ENCODE data around the gene GDPD3. TPM values are rescaled to one million over a fixed set of nuclear protein-coding genes. Genes with fewer than 3 reads are reported as not detected.

The GDPD3 gene
- polyA plus RNA-seq, 3 donors = 1.2 to 5.6 (median 3.4) TPM

DNA sequence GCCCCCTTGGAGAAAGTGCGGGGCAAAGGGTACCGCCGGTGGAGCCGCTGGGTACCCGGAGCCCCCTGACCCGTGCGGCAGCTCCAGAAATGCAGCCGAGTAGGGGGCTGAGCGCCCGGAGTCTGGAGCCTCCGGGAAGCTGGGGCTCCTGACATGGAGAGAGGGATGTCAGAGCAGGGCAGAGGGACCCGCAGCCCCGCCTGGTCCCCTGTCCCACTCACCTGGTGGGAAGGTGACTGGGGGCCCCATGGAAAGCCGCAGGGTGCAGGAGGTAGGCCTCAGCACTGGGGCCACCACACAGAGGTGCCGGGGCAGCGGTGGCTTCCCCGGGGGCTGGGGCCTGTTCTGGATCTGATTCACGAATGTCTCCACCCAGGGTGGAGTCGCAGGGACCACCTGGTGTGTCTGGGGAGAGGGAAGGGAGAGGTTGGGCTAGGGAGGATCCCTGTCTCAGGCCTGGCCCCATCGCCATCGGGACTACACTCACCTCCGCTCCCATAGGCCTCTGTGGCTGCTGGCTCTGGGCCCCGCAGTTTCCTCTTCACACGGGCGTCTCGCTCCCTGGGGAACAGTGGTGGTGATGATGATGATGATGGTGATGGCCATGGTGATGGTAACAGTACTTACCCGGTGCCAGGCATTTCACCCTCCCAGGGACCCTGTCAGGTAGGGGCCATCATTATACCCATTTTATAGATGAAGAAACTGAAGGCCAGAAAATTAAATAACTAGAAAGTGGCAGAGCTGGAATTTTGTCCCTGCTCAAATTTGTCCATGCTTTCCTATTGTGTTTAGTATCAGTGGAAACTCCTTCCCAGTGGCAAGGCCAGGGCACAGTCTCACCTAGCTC, 26.8 kb downstream of the GDPD3 start:
- WGBS, 3 donors = 80 to 85% (median 81%) methylated on average over 25 to 27 of the region's 27 CpGs

DNA sequence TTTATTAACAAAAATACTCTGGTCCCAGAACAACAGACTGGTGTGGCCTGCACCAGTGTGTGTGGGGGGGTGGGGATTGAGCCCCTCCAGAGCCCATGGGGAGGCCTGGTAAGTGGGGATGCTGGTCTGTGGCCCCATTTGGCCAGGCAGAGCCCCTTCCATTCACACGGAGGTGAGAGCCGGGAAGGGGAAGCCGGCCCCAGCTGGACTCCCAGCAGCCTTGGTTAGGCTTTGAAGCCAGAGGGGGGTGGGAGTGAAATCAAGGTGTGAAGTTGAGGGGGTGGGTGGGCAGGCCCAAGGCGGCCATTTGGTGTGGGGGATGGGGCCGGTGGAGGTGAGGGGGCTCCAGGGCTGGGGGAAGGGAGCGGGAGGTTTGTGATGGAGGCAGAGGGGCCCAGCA, 27.5 kb downstream of the GDPD3 start:
- 80 to 81% (median 81%) methylated on average over 6 of the region's 6 CpGs for WGBS, 3 donors
- H3K27ac ChIP-seq (ENCODE audit: low read depth, low read length) = no peak overlapping the region

More for the DNA sequence above, 26.8 kb downstream of the GDPD3 start:
- H3K27ac ChIP-seq (ENCODE audit: low read depth, low read length) = no peak overlapping the region

DNA sequence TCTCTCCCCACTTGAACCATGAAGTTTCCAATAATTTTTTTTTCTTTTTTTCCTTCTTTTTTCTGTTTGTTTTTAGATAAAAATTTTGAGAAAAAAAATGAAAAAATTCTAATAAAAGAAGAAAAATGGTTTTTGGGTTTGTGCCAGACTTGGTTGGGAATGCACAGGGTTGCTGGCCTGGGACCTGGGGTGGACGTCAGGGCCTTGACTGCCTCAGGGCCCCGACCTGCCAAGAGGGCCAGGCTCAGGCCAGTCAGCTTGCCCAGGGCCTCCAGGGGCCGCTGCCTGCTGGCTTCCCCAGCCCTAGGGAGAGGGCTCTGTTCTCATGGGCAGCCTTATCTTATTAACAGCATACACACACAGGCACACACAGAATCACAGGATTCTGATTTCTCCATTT, 28.1 kb downstream of the GDPD3 start:
- no peak overlapping the region for H3K27ac ChIP-seq (ENCODE audit: low read depth, low read length)
- WGBS, 3 donors = 56 to 64% (median 58%) methylated on average over 3 of the region's 3 CpGs

DNA sequence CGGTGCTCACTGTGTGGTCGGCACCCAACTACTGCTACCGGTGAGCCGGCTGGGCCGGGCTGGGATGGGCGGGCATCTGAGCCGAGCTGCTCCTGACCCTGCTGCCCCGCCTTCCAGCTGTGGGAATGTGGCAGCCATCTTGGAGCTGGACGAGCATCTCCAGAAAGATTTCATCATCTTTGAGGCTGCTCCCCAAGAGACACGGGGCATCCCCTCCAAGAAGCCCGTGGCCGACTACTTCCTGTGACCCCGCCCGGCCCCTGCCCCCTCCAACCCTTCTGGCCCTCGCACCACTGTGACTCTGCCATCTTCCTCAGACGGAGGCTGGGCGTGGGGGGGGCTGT, 28.5 kb downstream of the GDPD3 start:
- 49 to 76% (median 54%) methylated on average over 15 to 17 of the region's 17 CpGs for WGBS, 3 donors
- H3K27ac ChIP-seq (ENCODE audit: low read depth, low read length) = no peak overlapping the region

DNA sequence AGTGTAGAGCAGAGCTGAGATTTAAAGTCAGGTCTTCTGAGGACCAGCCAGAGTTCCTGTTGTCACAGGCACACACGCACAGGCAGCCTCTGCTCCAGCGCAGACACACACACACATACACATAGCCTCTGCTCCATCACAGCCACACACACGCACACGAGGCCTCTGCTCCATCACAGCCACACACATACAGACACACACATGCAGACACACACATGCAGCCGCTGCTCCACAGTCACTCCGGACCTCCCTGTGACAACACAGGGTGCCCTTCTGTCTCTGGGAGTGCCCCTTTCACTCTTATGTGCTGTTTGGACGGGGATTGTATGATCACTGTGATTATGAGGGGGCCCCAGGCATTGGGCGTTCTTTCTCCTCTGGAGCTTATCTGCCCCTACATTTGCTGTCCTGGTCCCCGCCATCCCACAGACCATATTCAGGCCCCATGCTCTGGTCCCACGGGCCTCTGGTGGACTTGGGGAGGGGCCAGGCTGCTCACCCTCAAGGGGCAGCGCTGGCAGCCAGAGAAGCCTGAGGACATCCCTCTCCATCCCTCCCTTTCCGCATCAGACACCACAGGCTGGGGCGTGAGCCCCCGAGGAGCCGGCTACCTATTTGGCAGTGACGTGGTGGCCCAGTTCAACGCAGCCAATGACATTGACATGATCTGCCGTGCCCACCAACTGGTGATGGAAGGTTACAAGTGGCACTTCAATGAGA, 29.1 kb downstream of the GDPD3 start:
- H3K27ac ChIP-seq (ENCODE audit: low read depth, low read length) = no peak overlapping the region
- WGBS, 3 donors = 76 to 87% (median 86%) methylated on average over 18 of the region's 18 CpGs

DNA sequence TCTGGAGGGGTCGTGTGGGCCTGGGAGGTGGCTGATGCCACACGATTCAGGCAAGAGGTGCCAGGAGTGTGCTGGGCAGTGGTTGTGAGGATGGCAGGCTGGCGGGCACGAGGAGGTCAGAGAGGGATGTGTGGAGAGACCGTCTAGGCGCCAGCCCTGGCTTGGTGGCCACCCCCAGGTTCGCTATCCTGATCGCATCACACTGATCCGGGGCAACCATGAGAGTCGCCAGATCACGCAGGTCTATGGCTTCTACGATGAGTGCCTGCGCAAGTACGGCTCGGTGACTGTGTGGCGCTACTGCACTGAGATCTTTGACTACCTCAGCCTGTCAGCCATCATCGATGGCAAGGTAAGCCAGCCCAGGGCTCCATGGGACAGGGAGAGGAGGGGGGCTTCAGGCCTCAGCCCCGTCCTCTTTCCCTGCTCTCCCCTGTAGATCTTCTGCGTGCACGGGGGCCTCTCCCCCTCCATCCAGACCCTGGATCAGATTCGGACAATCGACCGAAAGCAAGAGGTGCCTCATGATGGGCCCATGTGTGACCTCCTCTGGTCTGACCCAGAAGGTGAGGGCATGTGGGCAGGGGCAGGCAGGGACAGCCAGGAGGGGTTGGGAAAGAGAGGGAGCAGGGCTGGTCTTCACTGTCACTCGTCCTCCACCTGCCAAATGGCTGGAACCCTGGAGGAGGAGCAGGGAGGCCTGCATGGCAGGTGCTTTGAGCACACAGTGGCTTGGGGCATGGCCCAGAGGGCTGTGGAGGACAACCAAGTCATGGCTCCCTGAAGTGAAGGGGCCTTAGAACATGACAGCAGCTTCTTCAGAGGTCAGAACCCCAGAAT, 29.9 kb downstream of the GDPD3 start:
- no peak overlapping the region for H3K27ac ChIP-seq (ENCODE audit: low read depth, low read length)
- WGBS, 3 donors = 91 to 93% (median 92%) methylated on average over 22 to 24 of the region's 24 CpGs

DNA sequence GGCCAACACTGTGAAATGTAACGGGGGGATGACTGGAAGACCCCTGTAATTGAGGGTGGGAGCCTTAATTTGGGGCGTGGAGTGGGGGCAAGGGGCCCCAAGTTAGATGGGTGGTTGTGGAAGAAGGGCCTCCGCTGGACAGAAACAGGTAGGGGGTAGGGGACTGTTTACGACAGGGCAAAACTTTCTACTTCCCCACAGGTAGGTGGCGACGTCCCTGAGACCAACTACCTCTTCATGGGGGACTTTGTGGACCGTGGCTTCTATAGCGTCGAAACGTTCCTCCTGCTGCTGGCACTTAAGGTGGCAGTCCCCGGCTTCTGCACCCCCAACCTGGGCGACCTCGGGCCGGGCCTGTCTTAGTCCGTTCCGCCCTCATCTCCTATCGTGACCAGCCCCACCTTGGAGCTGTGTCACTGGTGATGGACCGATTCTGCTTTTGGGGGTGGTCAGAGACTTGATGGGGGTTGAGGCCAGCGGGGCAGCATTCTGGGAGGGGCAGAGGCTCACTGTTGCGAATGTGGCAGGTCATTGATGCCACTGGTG, 30.7 kb downstream of the GDPD3 start:
- H3K27ac ChIP-seq (ENCODE audit: low read depth, low read length) = no peak overlapping the region
- 85 to 90% (median 86%) methylated on average over 18 to 20 of the region's 20 CpGs for WGBS, 3 donors

DNA sequence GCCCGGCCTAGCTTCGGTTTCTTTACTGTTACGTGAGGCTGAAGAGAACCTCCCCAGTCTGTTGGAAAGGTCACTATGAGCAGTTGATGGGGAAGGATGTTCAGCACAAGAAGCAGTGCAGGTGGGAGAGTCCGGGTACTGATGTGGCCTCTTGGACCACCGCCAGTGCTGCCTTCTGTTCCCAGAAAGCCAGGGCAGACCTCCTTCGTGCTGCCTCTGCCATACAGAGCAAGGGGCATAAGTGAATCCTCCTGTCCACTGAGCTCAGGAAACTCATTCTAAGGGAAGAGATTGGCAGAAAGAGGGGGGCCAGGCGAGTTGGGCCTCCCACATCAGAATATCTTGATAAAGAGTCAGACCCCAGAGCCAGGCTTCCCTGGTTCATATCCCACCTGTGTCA, 33.9 kb downstream of the GDPD3 start:
- no peak overlapping the region for H3K27ac ChIP-seq (ENCODE audit: low read depth, low read length)
- 82 to 88% (median 87%) methylated on average over 7 of the region's 7 CpGs for WGBS, 3 donors

DNA sequence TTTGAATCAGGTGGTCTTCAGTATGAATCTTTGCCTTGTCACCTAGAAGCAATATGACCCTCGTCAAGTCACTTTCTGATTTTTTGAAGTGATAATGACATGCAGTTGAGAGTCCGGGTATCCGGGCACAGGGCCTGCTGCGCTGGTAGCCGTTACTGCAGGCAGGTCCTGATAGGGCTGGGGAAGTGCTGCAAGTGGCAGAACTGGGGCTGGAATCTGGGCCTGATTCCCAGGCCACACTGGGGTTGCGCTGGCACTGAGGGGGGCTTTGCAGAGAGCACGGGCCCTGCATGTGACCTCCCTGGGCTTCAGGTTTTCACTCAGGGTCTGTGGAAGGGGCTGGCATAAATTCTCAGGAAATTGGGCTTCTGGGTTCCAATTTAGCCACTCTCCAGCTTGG, 34.6 kb downstream of the GDPD3 start:
- 79 to 93% (median 92%) methylated on average over 7 of the region's 7 CpGs for WGBS, 3 donors
- H3K27ac ChIP-seq (ENCODE audit: low read depth, low read length) = no peak overlapping the region

DNA sequence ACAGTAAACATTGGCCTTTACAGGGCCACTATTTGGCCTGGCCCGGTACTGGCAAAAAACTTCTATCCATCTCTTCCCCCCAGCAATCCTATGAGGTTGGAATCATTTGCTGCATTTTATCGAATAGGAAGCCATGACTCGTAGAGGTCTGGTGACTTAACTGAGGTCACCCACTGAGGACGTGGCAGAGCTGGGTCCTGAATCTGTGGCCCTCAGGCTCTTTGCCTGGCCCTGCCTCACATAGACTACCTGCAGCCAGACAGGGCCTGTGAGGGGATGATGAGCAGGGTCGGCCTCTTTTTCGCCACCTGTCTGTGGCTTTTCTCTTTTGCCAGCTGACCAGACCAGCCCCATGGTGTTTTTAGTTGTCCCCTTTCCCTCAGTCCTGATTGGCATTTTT, 35.7 kb downstream of the GDPD3 start:
- WGBS, 3 donors = 74 to 75% (median 75%) methylated on average over 6 of the region's 6 CpGs
- no peak overlapping the region for H3K27ac ChIP-seq (ENCODE audit: low read depth, low read length)

DNA sequence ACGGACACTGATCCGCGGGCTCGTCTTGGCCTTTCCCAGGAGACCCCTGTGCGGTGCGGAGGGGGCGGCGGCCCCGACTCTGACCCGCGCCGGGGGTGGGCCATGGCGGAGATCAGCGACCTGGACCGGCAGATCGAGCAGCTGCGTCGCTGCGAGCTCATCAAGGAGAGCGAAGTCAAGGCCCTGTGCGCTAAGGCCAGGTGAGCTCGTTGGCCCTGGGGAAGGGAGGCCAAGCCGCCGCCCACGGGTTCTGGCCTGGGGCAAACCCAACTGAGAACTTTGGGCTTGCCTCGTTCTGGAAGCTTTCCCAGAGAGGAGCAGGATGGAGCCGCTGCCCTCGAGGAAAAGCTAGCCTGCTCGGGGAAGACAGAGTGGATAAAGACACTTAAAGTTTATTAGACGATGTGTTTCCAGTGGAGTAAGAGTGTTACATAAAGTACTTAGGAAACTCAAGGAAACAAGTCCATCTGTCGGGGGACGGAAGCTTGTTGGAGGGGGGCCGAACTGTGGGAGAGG, 37.0 kb downstream of the GDPD3 start:
- 1 to 2% (median 1%) methylated on average over 25 to 33 of the region's 33 CpGs for WGBS, 3 donors
- H3K27ac ChIP-seq (ENCODE audit: low read depth, low read length) = no peak overlapping the region

DNA sequence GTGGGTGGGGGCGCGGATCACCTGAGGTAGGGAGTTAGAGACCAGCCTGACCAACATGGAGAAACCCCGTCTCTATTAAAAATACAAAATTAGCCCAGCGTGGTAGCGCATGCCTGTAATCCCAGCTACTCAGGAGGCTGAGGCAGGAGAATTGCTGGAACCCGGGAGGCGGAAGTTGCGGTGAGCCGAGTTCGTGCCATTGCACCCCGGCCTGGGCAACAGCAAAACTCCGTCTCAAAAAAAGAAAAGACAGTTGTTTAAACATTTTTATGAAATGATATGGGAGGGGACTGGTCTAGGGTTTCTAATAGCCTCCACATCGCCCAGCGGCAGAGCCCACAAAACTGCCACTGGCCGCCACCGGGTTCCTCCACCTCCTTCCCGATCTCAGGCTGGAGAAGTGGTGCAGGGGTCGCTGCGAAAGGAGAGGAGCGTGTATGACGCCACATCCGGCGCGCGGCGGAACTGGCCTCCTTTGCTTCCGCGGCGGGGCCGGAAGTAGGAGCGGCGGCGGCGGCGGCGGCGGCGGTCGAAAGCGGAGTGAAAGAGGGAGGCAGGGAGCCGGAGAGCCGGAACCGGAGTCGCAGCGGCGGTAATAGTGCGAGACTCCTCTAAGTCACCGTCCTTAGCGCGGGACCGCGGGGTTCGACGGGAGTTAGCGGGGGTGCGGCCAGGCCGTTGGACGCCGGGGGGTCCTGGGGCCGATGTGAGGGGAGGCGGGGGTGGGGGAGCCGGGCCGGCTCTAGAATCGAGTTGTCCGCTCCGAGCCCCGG, 37.6 kb downstream of the GDPD3 start, which contains the start of gene PPP4C:
Gene PPP4C (plus strand): TSS at position 492 of the 773 bp plus-strand sequence. CDS start 384 bp downstream, outside the sequence.
- H3K27ac ChIP-seq (ENCODE audit: low read depth, low read length) = peak within 1 kb of the TSS; percentile 35
- 1 to 2% (median 1%) methylated on average over 58 to 67 of the region's 67 CpGs for WGBS, 3 donors

DNA sequence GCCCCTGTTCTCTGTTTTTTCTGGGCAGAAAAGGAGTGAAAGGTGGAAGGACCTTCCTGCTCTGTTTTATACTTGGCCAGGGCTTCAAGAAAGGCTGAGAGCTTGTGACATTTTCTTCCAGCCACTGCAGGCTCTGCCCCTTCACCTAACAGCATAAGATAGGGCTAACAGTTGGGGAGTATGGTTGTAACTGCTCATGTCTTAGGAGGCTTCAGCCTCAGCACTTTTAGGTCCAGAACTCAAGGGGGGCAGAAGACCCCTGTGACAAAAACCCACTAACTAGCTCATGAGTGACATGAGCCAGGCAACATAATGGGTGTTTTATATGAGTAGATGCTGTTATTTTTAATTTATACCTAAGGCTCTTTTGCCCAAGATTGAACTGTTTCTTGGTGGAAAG, 42.8 kb downstream of the GDPD3 start:
- H3K27ac ChIP-seq (ENCODE audit: low read depth, low read length) = no peak overlapping the region

DNA sequence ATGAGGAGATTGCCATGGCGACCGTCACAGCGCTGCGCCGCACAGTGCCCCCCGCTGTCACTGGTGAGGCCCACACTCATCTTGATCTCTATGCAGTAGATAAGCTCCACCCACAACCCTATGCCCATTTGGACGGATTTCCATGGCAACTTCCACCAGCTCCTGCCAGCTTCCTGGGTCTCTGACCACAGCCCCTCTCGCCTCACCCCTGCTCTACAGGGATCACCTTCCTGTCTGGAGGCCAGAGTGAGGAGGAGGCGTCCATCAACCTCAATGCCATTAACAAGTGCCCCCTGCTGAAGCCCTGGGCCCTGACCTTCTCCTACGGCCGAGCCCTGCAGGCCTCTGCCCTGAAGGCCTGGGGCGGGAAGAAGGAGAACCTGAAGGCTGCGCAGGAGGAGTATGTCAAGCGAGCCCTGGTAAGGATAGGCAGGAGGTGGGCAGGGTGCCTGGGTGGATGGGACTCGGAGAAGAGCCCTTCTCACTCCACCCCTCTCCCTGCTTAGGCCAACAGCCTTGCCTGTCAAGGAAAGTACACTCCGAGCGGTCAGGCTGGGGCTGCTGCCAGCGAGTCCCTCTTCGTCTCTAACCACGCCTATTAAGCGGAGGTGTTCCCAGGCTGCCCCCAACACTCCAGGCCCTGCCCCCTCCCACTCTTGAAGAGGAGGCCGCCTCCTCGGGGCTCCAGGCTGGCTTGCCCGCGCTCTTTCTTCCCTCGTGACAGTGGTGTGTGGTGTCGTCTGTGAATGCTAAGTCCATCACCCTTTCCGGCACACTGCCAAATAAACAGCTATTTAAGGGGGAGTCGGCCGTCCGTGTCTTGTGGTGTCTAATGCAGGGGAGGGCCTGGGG, 43.5 kb downstream of the GDPD3 start:
- H3K27ac ChIP-seq (ENCODE audit: low read depth, low read length) = no peak overlapping the region
- 70 to 72% (median 71%) methylated on average over 29 to 31 of the region's 31 CpGs for WGBS, 3 donors

DNA sequence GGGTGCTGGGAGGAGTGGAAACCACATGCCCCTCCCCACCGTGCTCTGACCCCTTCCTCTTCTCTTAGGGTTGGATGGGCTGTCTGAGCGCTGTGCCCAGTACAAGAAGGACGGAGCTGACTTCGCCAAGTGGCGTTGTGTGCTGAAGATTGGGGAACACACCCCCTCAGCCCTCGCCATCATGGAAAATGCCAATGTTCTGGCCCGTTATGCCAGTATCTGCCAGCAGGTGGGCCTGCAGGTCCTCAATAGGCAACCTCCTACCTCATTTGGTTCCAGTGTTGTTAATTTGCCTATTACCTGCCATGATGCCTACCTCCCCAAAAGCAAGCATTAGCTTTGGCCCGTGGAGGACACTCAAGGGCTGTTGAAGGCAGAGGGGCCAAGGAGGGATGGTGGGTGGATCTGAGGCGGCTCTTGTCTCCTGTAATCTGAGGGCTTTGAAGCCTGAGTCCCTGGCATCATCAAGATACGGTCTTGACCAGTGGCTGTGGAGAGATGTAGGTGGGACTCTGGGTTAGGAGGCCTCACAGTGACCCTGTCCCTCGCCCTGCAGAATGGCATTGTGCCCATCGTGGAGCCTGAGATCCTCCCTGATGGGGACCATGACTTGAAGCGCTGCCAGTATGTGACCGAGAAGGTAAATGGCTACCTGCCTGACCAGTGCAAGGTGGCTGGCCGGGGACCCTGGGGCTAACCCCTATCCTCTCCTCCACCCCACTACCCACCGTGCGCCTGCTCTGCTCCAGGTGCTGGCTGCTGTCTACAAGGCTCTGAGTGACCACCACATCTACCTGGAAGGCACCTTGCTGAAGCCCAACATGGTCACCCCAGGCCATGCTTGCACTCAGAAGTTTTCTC, 44.4 kb downstream of the GDPD3 start:
- 80 to 84% (median 81%) methylated on average over 17 of the region's 17 CpGs for WGBS, 3 donors
- no peak overlapping the region for H3K27ac ChIP-seq (ENCODE audit: low read depth, low read length)

DNA sequence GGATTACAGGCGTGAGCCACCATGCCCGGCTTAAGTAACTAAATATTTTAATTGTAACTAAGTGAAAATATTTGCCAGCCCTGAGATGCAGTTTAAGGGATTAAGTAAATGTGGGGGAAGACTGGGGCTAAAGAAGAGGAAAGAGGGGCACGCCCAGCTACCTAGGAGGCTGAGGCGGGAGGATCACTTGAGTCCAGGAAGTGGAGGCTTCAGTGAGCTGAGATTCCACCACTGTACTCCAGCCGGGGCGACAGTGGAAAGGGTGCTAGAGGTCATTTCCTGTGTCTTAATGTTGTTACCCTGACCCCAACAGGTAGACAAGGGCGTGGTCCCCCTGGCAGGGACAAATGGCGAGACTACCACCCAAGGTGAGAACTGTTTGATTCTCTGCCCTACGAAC, 45.0 kb downstream of the GDPD3 start:
- no peak overlapping the region for H3K27ac ChIP-seq (ENCODE audit: low read depth, low read length)
- WGBS, 3 donors = 78 to 83% (median 83%) methylated on average over 9 of the region's 9 CpGs
